Adipose tissue (tissue), 3 donors: ENCODE results near the gene MAMSTR. TPM values are rescaled to one million over a fixed set of nuclear protein-coding genes. Genes with fewer than 3 reads are reported as not detected.

ENCODE experiments used
- H3K27ac ChIP-seq: one replicate; pipeline ENCODE4 v1.5.1; 2013; ENCODE audit warnings: low read depth, low read length
- WGBS, 3 donors: extraction: QIAGEN DNeasy Blood & Tissue Kit; methylation state at CpG; one replicate each; pipeline ENCODE4 v1.1.7; 2013; 5-methylcytosine and 5-hydroxymethylcytosine counted together
- polyA plus RNA-seq, 3 donors: library from polyadenylated mRNA; stranded (reverse); fragments of 200-250 nt; gene quantifications; one replicate each; pipeline ENCODE4 v1.2.3, GENCODE V29; 2013
- donor health status: healthy with polysubstance abuse.
- donor health status: Bipolar disorder and iron deficiency.
- donor health status: healthy.

Gene MAMSTR
- polyA plus RNA-seq, 3 donors: 0.86 to 2.2 (median 1.3) TPM

DNA sequence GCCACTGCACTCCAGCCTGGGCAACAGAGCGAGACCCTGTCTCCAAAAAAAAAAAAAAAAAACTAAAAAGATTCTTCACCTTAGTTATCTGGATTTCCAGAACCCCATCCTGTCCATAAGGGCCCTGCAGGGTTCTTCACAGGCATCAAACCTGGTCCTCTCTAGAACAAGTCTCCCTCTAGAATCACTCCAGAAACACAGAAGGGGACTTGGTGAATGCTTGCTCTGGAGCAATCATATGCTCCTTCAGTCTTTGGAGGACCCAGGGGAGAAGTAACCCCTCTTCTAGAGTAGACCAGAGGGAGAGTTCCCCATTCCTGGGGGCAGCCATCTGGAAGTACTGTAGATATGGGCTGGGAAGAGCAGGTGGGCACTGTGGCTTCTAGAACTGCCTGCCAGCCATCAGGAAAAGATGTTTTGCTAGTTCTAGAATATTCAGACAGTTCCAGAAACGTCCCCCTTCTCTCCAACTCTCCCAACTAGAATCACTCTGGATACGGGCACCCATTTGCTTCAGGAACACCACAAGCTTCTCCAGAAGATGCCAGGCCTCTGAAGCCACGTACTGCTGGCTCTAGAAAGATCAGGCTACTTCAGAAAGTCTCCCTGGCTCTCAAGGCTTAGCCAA is 30.2 kb upstream of the MAMSTR start:
- H3K27ac ChIP-seq: no peak overlapping the region
- 55 to 88% (median 65%) methylated on average over 4 of the region's 4 CpGs for WGBS, 3 donors

- WGBS, 3 donors: 9 to 19% (median 10%) methylated on average over 31 of the region's 31 CpGs
- no peak within 1 kb of the TSS for H3K27ac ChIP-seq
Measured at GRCh38 chr19:48746738-48747575, 27.4 kb upstream of the MAMSTR start, which contains the start of gene IZUMO1. TSS of gene IZUMO1 (minus strand) at chr19:48746909. CDS start at chr19:48745859, 1,050 bp downstream.

- H3K27ac ChIP-seq: no peak overlapping the region
Measured at GRCh38 chr19:48746110-48746509, 26.6 kb upstream of the MAMSTR start.

DNA sequence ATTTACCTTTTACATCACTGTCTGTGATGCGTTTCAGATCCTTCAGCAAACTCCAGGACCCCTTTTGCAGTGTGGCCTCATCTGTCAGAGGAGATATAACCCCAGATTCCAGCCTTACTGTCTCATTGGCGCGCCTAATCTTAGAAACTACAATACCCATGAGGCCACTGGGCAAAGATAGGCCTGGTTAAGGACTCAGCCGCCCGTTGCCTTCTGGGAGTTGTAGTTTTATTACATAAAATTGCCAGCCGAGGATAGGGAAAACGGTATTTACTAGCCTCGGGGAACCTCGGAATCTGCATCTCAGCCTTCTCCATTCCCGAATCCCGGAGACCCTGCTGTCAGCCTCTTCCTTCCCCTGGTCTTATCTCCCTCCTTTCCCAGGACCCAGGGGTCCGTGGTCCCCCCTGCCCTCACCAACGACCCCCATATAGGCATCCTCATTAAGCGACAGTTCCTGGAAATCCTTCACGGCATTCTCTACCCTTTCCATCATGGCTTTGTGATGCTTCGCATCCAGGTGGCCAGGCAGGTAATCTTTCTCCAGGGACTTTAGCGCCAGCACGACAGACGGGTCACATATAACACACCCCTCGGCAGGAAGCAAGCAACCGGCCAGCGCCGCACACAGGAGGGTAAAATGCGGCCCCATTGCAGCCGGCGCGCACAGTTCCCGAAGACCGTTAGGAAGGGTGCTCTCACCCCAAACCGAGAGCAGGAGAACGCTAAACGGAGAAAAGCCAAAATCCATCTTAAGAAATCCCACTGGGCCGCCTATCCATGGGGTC is 25.9 kb upstream of the MAMSTR start:
- 37 to 38% (median 38%) methylated on average over 33 of the region's 33 CpGs for WGBS, 3 donors
- H3K27ac ChIP-seq: no peak overlapping the region

More at GRCh38 chr19:48746110-48746509, 26.6 kb upstream of the MAMSTR start:
- whole genome bisulfite sequencing, 3 donors: 77 to 83% (median 78%) methylated on average over 8 of the region's 8 CpGs

- 88 to 94% (median 92%) methylated on average over 11 of the region's 11 CpGs for WGBS, 3 donors
- H3K27ac ChIP-seq: peak overlapping the region; percentile 6
Measured at GRCh38 chr19:48742096-48742495, 22.6 kb upstream of the MAMSTR start.

- 27 to 40% (median 35%) methylated on average over 35 of the region's 35 CpGs for WGBS, 3 donors
- H3K27ac ChIP-seq: peak overlapping the region; percentile 6
Measured at GRCh38 chr19:48741129-48741999, 21.8 kb upstream of the MAMSTR start.

DNA sequence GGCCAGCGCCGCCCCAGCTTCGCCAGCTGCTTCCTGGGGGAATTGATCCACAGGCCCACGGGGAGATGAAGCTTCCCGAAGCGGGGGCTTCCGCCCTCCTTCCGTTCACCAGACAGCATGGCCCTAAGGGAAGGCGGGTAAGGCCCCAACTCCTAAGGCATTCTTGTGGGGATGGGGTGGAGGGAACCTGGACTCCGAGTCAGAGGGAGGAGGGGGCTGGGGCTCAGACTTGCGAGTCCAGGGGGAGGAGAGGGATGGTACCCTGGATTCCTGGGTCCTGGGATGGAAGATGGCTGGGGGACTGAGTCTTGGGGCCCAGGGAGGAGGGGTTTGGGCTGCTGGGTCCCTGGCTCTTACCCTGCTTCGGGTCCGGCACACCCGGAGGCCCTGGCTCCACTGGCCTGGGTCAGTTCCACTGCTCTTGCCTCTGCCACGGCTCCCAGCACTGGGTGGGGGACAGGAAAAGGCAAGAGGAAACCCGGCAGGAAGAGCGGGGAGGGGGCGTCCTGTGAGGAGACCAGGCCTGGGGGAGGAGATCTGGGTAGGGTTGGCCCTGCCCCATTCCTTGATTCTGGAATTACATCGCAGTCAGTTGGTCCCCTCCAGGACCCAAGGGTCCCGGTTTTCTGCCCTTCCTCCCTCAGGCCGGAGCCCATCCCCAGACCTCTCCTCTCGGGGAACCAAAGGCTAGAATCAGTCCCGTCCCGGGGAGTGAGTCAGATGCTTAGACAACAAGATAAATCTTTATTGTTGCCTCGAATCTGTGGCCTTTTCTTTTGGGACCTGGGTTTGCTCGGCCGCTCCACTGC is 20.8 kb upstream of the MAMSTR start, which contains the start of gene RASIP1:
RASIP1 (minus strand) TSS at position 447 of the 809 bp plus-strand sequence; CDS start at position 119, 328 bp downstream.
- H3K27ac ChIP-seq: no peak within 1 kb of the TSS
- 20 to 40% (median 39%) methylated on average over 27 of the region's 27 CpGs for WGBS, 3 donors

DNA sequence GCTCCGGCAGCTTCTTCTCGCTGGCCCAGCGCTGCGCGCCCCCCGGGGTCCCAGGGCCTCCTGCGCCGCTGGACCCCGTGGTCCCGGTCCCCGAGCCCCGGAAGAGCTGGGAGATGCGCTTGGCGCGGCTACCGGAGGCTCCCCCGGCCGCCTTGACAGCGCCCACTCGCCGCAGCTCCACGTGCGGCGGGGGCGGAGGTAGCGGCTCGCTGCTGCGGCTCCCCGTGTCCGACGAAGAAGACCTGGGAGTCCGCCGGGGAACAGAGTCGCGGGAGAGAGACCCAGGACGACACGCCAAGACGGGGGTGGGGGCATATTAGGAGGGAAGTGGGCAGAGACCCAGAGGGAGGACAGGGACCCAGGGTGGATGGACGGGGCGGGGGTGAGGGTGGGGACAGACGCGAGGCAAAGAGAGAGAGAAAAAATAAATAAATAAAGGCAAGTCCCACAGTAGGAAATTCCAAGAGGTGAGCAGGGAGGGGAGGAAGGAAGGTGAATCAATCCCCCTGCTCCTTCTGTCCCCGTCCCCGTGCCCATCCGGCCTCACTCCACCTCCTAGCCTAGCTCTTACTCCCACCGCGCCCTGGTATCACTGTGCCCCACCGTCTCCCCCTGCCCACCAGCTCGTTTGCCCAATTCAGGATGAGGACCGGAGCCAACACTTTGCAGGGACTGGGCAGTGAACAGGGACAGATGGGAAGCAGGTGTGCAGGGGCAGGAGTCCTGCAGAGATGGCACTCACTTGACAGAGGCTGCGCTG is 20.1 kb upstream of the MAMSTR start:
- WGBS, 3 donors: 5 to 13% (median 9%) methylated on average over 36 to 51 of the region's 51 CpGs
- H3K27ac ChIP-seq: no peak overlapping the region

- H3K27ac ChIP-seq: no peak overlapping the region
- 1 to 3% (median 2%) methylated on average over 53 to 95 of the region's 96 CpGs for WGBS, 3 donors
Measured at GRCh38 chr19:48738557-48739403, 19.3 kb upstream of the MAMSTR start.

- 37 to 63% (median 59%) methylated on average over 22 of the region's 22 CpGs for WGBS, 3 donors
- no peak overlapping the region for H3K27ac ChIP-seq
Measured at GRCh38 chr19:48737360-48737998, 18.0 kb upstream of the MAMSTR start.

- WGBS, 3 donors: 61 to 69% (median 65%) methylated on average over 36 to 38 of the region's 38 CpGs
- H3K27ac ChIP-seq: no peak overlapping the region
Measured at GRCh38 chr19:48735031-48735615, 15.6 kb upstream of the MAMSTR start.

- 95 to 97% (median 95%) methylated on average over 6 to 9 of the region's 9 CpGs for WGBS, 3 donors
- no peak overlapping the region for H3K27ac ChIP-seq
Measured at GRCh38 chr19:48734625-48735024, 15.1 kb upstream of the MAMSTR start.

DNA sequence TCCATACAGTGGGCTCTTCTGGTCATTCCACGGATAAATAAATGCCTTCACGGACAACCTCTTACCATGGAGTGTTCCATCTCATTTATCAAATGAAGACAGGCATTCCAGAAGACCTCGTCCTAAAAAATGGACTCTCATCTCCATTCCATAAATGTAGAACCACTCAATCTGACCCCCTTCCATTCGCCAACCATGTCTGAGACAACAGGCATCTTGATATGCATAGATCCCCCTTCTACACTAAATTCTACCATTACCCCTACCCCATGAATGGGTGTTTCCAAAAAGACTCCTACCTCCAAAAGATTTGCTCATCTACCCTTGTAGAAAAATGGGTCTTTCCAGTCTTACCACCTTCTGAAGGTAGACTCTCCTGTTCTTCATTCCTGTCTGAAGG is 11.9 kb upstream of the MAMSTR start:
- H3K27ac ChIP-seq: no peak overlapping the region
- 85 to 87% (median 85%) methylated on average over 4 of the region's 4 CpGs for WGBS, 3 donors

DNA sequence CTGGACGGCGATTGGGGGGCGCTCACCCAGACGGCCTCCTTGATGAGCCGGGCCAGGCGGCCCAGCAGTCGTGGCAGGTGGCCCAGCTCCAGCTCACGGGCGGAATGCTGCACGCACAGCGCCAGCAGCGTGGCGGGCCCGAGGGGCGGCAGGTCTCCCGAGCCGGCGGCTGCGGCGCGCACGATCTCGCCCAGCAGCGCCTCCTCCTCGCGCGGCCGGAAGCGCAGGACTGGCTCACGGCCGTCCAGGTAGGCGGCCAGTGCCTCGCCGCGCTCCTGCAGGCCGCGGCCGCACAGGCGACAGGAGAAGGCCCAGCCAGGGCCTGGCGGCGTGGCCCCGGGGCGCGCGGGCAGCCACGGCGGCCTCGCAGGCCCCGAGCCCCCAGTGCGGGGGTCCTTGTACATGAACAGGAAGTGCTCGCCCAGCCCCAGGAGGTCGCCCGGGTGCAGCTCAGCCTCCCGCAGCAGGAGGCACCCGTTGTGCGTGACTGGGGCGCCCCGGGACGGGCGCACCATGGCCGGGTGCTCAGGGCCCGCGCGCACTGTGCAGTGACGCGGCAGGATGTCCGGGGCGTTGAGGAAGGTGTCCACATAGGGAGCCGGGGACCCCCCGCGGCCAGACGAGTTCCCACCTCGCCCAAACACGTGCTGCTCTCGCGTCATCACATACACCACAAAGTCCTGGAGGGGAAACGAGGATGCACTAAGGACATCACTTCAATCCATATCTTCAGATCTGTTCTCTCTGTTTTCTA is 9.6 kb upstream of the MAMSTR start:
- H3K27ac ChIP-seq: peak overlapping the region; percentile 6

More for the DNA sequence above, 9.6 kb upstream of the MAMSTR start:
- WGBS, 3 donors: 69 to 75% (median 74%) methylated on average over 63 to 77 of the region's 77 CpGs
